Lower leg skin (tissue), 4 donors: ENCODE measurements around the gene FIS1. TPM values are rescaled to one million over a fixed set of nuclear protein-coding genes. Genes with fewer than 3 reads are reported as not detected.
A peak's percentile ranks its signal among the peaks of the same experiment; 100 is the strongest.
"Not testable (repeated sequence)": the region's sequence is repeated elsewhere in the genome, so short reads cannot be mapped to it uniquely, and the experiment has no call there.

Source experiments
- DNase-seq, 2 donors: peaks; one replicate each; pipeline ENCODE4 v3.0.0-alpha.2; 2019; ENCODE audit warnings: low spot score in 2 of 2
- H3K4me3 ChIP-seq: fragments of 200-600 bp; sonication (generic); 2 replicates; pipeline ENCODE4 v1.5.1; 2017; ENCODE audit warnings: mild to moderate bottlenecking, low read depth; ENCODE audit not compliant: poor library complexity, severe bottlenecking
- POLR2A ChIP-seq, 2 donors: fragments of 450-650 bp; IDR thresholded peaks; one replicate each; pipeline ENCODE4 v1.6.1; 2016 to 2017; ENCODE audit warnings: antibody characterized with exemption in 2 of 2, mild to moderate bottlenecking in 1 of 2, moderate library complexity in 1 of 2
- WGBS, 2 donors: methylation state at CpG; one replicate each; pipeline ENCODE4 v1.1.5; 2018; 5-methylcytosine and 5-hydroxymethylcytosine counted together
- intact Hi-C: fragments of 100-400 bp; cut with DNase I; formaldehyde crosslinking; loops from one replicate; pipeline ENCODE4 v1.15.0; 2023; ENCODE audit warnings: low total_unique reads
- total RNA-seq, 4 donors: library from RNA; depleted of rRNA; stranded (reverse); fragments of >200 nt; gene quantifications; one replicate each; pipeline ENCODE4 v1.1.0, GENCODE V29; 2016
- TF ChIP-seq, protein P1 (sequence below), 3 donors: fragments of 450-650 bp; IDR thresholded peaks; one replicate each; pipeline ENCODE4 v1.5.1; 2016; ENCODE audit warnings: antibody characterized with exemption in 3 of 3, mild to moderate bottlenecking in 3 of 3, moderate library complexity in 2 of 3

FIS1 gene
- total RNA-seq = 100 to 1,000 TPM; 162 to 273 (median 213) TPM

GRCh38 chr7:101244375-101245146, at the start of gene FIS1:
Gene FIS1 (minus strand): TSS chr7:101245081. CDS start chr7:101245004, 77 bp downstream.
- no peak for TF ChIP-seq POLR2A (IDR thresholded peaks at IDR 0.05)
- TF ChIP-seq, protein P1, sequence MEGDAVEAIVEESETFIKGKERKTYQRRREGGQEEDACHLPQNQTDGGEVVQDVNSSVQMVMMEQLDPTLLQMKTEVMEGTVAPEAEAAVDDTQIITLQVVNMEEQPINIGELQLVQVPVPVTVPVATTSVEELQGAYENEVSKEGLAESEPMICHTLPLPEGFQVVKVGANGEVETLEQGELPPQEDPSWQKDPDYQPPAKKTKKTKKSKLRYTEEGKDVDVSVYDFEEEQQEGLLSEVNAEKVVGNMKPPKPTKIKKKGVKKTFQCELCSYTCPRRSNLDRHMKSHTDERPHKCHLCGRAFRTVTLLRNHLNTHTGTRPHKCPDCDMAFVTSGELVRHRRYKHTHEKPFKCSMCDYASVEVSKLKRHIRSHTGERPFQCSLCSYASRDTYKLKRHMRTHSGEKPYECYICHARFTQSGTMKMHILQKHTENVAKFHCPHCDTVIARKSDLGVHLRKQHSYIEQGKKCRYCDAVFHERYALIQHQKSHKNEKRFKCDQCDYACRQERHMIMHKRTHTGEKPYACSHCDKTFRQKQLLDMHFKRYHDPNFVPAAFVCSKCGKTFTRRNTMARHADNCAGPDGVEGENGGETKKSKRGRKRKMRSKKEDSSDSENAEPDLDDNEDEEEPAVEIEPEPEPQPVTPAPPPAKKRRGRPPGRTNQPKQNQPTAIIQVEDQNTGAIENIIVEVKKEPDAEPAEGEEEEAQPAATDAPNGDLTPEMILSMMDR (IDR thresholded peaks at IDR 0.05) = no peak
- H3K4me3 ChIP-seq = peak within 1 kb of the TSS; percentile 67
- intact Hi-C loops = no loop called here
- peak; percentile 90 to 98 for DNase-seq
- 0% methylated on average over 26 to 29 of the region's 45 CpGs for WGBS, 2 donors

DNA sequence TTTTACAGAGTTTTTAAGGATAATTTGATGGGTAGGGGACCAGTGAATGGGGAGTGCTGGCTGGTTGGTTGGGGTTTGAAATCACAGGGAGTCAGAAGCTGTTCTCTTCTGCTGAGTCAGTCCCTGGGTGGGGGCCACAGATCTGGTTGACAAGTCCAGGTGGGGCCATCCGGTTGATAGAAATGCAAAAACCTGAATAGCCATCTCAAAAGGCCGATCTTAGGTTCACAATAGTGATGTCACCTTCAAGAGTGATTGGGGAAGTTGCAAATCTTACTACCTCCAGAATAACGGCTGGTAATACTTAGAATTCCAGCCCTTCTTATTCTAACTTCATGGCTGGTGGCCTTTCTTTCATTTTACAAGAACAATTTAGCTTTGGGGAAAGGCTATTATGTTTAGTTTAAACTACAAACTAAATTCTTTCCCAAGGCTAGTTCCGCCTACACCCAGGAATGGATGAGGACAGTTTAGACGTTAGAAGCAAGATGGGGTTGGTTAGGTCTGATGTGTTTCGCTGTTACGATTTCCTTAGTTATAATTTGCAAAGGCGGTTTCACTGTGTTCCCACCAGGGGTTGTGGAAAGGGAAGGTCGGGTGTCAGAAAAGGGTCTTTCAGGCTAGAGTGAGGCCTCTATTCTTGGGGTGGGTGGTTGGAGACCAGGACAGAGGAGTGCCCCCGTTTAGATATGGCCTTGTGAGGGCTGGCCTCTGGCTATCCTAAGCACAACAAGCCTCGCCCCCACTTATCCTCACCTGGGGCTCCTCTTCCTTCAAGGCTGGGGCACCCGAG, 49.4 kb upstream of the FIS1 start:
- 51 to 60% methylated on average over 12 of the region's 12 CpGs for WGBS, 2 donors
- no peak for DNase-seq
- no peak overlapping the region for H3K4me3 ChIP-seq
- TF ChIP-seq POLR2A (IDR thresholded peaks at IDR 0.05) = no peak
- TF ChIP-seq, protein P1 (IDR thresholded peaks at IDR 0.05) = no peak
- intact Hi-C loops = no loop called here

DNA sequence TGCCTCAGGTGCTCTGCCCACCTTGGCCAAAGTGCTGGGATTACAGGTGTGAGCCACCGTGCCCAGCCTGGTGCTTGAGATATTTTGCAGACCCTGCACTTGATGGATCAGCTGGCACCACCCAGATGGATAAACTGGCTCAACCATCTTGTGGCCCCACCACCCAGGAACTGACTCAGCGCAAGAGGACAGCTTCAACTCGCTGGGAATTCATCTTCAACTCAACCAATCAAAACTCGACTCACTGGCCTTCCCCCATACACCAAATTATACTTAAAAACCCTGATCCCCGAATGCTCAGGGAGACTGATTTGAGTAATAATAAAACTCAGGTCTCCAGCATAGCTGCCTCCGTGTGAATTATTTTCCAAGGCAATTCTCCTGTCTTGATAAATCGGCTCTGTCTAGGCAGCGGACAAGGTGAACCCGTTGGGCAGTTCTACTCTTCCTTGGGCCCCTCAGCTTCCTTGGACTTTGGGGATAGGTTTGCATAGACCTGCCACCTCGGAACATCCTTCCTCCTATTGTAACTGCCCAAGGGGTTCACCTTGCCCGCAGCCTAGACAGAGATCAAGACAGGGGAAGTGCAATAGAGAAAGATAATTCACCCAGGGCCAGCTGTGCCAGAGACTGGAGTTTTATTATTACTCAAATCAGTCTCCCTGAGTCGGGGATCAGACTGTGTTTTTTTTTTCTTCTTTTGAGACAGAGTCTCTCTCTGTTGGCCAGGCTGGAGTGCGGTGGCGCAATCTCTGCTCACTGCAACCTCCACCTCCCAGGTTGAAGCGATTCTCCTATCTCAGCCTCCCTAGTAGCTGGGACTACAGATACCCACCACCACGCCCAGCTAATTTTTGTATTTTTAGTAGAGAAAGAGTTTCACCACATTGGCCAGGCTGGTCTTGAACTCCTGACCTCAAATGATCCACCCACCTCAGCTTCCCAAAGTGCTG, 48.5 kb upstream of the FIS1 start:
- WGBS, 2 donors = 49 to 59% methylated on average over 16 of the region's 16 CpGs
- intact Hi-C loops, H3K4me3 ChIP-seq, DNase-seq: not testable (repeated sequence)

DNA sequence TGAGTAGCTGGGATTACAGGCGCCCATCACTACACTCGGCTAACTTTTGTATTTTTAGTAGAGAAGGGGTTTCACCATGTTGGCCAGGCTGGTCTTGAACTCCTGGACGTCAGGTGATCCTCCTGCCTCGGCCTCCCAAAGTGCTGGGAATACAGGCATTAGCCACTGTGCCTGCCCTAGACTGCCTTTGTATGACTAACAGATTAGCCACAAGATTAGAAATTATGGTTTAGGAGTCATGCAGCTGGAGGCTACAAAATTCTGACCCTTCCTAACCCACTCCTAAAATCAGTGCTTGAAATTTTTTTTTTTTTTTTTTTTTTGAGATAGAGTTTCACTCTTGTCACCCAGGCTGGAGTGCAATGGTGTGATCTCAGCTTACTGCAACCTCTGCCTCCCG, 47.7 kb upstream of the FIS1 start:
- H3K4me3 ChIP-seq, DNase-seq, intact Hi-C loops: not testable (repeated sequence)
- WGBS, 2 donors = 66 to 74% methylated on average over 5 of the region's 5 CpGs

GRCh38 chr7:101290186-101291037, 45.5 kb upstream of the FIS1 start:
- 24 to 25% methylated on average over 13 to 18 of the region's 18 CpGs for WGBS, 2 donors

DNA sequence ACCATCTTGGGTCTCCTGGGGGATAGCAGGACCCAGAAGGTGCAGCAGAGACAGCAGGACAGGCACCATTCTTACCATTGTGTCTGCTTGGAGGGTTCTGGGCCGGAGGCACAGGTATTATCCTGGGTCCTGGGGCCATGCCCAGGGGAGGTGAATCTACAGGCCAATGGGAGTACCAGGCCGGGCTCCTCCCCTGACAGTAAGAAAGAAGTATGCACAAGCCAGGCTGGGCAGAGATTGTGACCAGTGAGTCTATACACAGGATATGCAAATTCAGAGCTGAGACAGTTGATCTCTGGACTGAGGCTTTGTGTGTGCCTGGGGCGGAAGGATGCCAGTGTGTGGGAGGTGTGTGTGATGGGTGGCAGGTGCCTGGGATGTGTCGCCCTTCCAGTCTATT, 44.8 kb upstream of the FIS1 start:
- WGBS, 2 donors = 78 to 80% methylated on average over 3 to 4 of the region's 4 CpGs
- DNase-seq, H3K4me3 ChIP-seq: not testable (repeated sequence)
- intact Hi-C loops = loop anchor here (10.0 kb wide), 1 partner anchor 145 kb away; no protein-coding TSS in a partner anchor

More at GRCh38 chr7:101290186-101291037, 45.5 kb upstream of the FIS1 start:
- intact Hi-C loops, H3K4me3 ChIP-seq: not testable (repeated sequence)
- DNase-seq = peak; percentile 22 to 91

- TF ChIP-seq, protein P1 (IDR thresholded peaks at IDR 0.05) = no peak
- TF ChIP-seq POLR2A (IDR thresholded peaks at IDR 0.05) = no peak
- 86 to 93% methylated on average over 3 of the region's 3 CpGs for WGBS, 2 donors
- H3K4me3 ChIP-seq = no peak overlapping the region
- intact Hi-C loops = loop anchor here (10.0 kb wide), 1 partner anchor 144 kb away; no protein-coding TSS in a partner anchor
- DNase-seq = no peak
These were observed 43.6 kb upstream of the FIS1 start for GRCh38 chr7:101288439-101288838.
